Measurements from ENCODE around the gene SLC44A1.

SLC44A1 gene

DNA sequence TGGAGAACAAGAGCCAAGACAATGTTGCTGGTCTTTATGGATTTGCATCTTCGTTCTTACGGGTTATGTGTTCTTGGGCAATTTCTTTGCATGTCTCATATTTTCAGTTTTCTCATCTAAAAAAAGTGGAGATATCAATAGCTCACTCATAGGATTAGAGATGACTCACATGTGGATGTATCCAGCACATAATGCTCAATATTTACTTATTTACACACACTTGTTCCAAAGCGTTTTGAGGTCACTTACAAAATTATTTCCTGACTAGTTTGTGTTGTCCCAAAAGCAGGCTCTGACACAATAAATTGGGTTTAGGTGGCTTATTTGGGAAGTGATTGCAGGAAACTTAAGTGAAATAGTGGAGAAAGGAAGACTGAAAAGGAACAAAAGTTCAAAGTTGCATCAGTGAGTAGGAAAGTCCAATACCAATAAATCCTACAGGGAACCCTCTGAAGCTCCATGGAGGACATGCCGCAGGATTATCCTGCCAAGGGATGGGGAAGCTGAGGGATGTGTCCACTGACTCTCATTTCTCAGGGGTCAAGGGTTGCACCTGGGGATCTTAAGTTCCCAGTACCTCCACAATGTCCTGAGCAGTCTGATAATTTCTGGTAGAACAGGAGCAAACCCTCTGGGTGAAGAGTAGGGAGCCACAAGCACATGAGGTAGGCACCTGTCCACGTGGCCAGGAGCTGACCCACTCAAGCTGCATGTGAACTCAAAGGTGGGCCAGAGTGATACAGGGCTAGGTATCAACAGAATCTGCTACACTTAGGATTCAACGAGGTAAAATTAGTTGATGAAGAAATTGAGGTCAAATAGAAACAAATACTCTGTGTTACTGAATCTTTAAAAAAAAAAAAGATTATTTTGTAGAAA is 37.4 kb upstream of the SLC44A1 start:
- TF ChIP-seq, protein P1, sequence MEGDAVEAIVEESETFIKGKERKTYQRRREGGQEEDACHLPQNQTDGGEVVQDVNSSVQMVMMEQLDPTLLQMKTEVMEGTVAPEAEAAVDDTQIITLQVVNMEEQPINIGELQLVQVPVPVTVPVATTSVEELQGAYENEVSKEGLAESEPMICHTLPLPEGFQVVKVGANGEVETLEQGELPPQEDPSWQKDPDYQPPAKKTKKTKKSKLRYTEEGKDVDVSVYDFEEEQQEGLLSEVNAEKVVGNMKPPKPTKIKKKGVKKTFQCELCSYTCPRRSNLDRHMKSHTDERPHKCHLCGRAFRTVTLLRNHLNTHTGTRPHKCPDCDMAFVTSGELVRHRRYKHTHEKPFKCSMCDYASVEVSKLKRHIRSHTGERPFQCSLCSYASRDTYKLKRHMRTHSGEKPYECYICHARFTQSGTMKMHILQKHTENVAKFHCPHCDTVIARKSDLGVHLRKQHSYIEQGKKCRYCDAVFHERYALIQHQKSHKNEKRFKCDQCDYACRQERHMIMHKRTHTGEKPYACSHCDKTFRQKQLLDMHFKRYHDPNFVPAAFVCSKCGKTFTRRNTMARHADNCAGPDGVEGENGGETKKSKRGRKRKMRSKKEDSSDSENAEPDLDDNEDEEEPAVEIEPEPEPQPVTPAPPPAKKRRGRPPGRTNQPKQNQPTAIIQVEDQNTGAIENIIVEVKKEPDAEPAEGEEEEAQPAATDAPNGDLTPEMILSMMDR (IDR thresholded peaks at IDR 0.05; ENCODE audit: low read depth, low read length), result no peak
- no peak overlapping the region for H3K4me3 ChIP-seq (ENCODE audit: low read depth, low read length)

GRCh38 chr9:105216440-105217178 is 27.8 kb upstream of the SLC44A1 start:
- TF ChIP-seq, protein P1 (IDR thresholded peaks at IDR 0.05; ENCODE audit: low read depth, low read length), result no peak
- no peak overlapping the region for H3K4me3 ChIP-seq (ENCODE audit: low read depth, low read length)

- no peak overlapping the region for H3K4me3 ChIP-seq (ENCODE audit: low read depth, low read length)
- TF ChIP-seq, protein P1 (IDR thresholded peaks at IDR 0.05; ENCODE audit: low read depth, low read length), result no peak
Observed at GRCh38 chr9:105218673-105219072, 25.8 kb upstream of the SLC44A1 start.

- H3K4me3 ChIP-seq (ENCODE audit: low read depth, low read length), result no peak overlapping the region
- TF ChIP-seq, protein P1 (IDR thresholded peaks at IDR 0.05; ENCODE audit: low read depth, low read length), result no peak
Observed at GRCh38 chr9:105219291-105219805, 25.1 kb upstream of the SLC44A1 start.

DNA sequence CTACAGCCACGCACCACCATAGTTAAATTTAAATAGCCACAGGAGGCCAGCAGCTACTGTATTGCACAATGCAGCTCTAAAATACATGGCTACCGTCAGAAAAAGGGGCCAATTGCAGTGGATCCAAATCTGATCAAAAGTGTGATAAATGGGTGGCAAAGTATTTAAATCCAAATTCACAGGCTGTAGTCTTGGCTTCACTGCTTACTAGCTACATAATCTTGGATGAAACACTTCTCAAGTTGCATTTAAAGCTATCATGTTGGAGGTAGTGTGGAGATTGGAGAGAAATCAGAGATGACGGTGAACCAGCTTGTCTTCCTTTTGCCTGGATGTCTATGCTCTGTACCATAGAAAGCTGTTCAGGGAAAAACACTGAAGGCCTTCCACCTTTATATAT is 24.0 kb upstream of the SLC44A1 start:
- TF ChIP-seq, protein P1 (IDR thresholded peaks at IDR 0.05; ENCODE audit: low read depth, low read length), result no peak
- no peak overlapping the region for H3K4me3 ChIP-seq (ENCODE audit: low read depth, low read length)

DNA sequence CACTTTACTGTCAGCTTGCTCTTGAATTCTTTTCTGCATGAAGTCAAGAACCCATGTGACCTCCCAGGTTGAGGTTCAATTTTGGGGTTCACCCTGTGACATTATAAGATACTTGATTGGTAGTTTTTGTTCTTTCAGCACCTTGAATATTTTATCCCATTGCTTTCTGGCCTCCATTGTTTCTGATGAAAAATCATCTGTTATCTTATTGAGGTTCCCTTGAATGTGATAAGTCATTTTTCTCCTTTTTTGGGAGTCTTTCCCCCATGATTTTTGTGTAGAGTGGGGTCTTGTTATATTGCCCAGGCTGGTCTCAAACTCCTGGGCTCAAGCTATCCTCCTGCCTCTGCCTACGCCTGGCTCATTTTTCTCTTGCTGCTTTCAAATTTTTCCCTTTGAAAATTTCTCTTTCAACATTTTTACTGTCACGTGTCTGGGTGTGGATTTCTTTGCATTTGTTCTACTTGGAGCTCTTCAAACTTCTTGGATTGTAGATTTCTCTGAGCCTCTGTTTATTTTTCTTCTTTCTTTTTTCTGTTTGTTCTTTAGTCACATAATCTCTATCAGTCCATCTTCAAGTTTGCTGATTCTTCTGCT is 20.8 kb upstream of the SLC44A1 start:
- no peak overlapping the region for H3K4me3 ChIP-seq (ENCODE audit: low read depth, low read length)
- TF ChIP-seq, protein P1 (IDR thresholded peaks at IDR 0.05; ENCODE audit: low read depth, low read length), result no peak
